Vagina (tissue), 2 donors: ENCODE measurements around the gene FBH1. TPM values are rescaled to one million over a fixed set of nuclear protein-coding genes. Genes with fewer than 3 reads are reported as not detected.

ENCODE experiments used
- DNase-seq, 2 donors: peaks; one replicate each; pipeline ENCODE4 v3.0.0-alpha.2; 2017; ENCODE audit errors: extremely low spot score in 2 of 2
- H3K27ac ChIP-seq: fragments of 200-600 bp; sonication (generic); one replicate; pipeline ENCODE4 v1.5.1; 2019
- H3K27me3 ChIP-seq: fragments of 200-600 bp; sonication (generic); one replicate; pipeline ENCODE4 v1.5.1; 2019
- H3K36me3 ChIP-seq, 2 donors: fragments of 200-600 bp; sonication (generic); one replicate each; pipeline ENCODE4 v1.5.1; 2017 to 2019
- H3K4me1 ChIP-seq: fragments of 200-600 bp; sonication (generic); one replicate; pipeline ENCODE4 v1.5.1; 2019
- H3K4me3 ChIP-seq, 2 donors: fragments of 200-600 bp; sonication (generic); 1 replicate in 1 of 2; 2 replicates in 1 of 2; pipeline ENCODE4 v1.5.1; 2016 to 2019
- H3K9me3 ChIP-seq: fragments of 200-600 bp; sonication (generic); one replicate; pipeline ENCODE4 v1.5.1; 2019
- CTCF ChIP-seq, 3 experiments: fragments of 450-650 bp in 2 of 3; fragments of 200-600 bp in 1 of 3; sonication (generic) in 1 of 3; IDR thresholded peaks; one replicate each; pipeline ENCODE4 v1.5.1; 2017 to 2019; ENCODE audit warnings: antibody characterized with exemption in 3 of 3, mild to moderate bottlenecking in 2 of 3, moderate library complexity in 2 of 3
- POLR2A ChIP-seq, 2 donors: fragments of 450-650 bp; IDR thresholded peaks; one replicate each; pipeline ENCODE4 v1.6.1; 2017; ENCODE audit warnings: antibody characterized with exemption in 2 of 2, mild to moderate bottlenecking in 2 of 2, moderate library complexity in 2 of 2
- POLR2AphosphoS5 ChIP-seq, 2 donors: sonication (generic); formaldehyde crosslinking; IDR thresholded peaks; one replicate each; pipeline ENCODE4 v1.9.0; 2017; ENCODE audit warnings: antibody characterized with exemption in 2 of 2, mild to moderate bottlenecking in 2 of 2, low read depth in 1 of 2; ENCODE audit not compliant: insufficient read depth in 1 of 2
- intact Hi-C: fragments of 100-400 bp; cut with DNase I; formaldehyde crosslinking; loops from one replicate; pipeline ENCODE4 v1.15.1; 2023
- total RNA-seq: library from RNA; depleted of rRNA; stranded (reverse); fragments of >200 nt; gene quantifications from one replicate; pipeline ENCODE4 v1.2.3, GENCODE V29; 2016

FBH1 gene
- total RNA-seq, 1 donor from 2014 or later: 108 TPM

GRCh38 chr10:5946786-5947185 lies 56.7 kb downstream of the FBH1 start:
- H3K9me3 ChIP-seq: no peaks in the 10 kb centered on the region
- H3K36me3 ChIP-seq: no peaks in the 10 kb centered on the region
- peaks cover 52% of the 10 kb centered on the region for H3K4me1 ChIP-seq
- H3K4me3 ChIP-seq: no peak overlapping the region
- H3K27ac ChIP-seq: peak overlapping the region; percentile 83
- intact Hi-C loops: no loop called here
- H3K27me3 ChIP-seq: no peaks in the 10 kb centered on the region
- no peak for DNase-seq
- no peak for TF ChIP-seq POLR2A (IDR thresholded peaks at IDR 0.05)

GRCh38 chr10:5947471-5948207 lies 57.6 kb downstream of the FBH1 start:
- no peaks in the 10 kb centered on the region for H3K36me3 ChIP-seq
- no peaks in the 10 kb centered on the region for H3K27me3 ChIP-seq
- TF ChIP-seq POLR2AphosphoS5 (IDR thresholded peaks at IDR 0.05; ENCODE audit: insufficient read depth in 1 of 2, low read depth in 1 of 2) (no peak), CTCF (IDR thresholded peaks at IDR 0.05) (no peak), POLR2A (IDR thresholded peaks at IDR 0.05) (no peak)
- no peaks in the 10 kb centered on the region for H3K9me3 ChIP-seq
- peaks cover 45% of the 10 kb centered on the region for H3K4me1 ChIP-seq
- no peak overlapping the region for H3K4me3 ChIP-seq
- no peak for DNase-seq
- peak overlapping the region; percentile 83 for H3K27ac ChIP-seq
- intact Hi-C loops: no loop called here

- Histone ChIP-seq H3K4me1 (peaks cover 43% of the 10 kb centered on the region), H3K4me3 (no peak overlapping the region), H3K9me3 (no peaks in the 10 kb centered on the region), H3K27ac (no peak overlapping the region), H3K36me3 (no peaks in the 10 kb centered on the region), H3K27me3 (no peaks in the 10 kb centered on the region)
- intact Hi-C loops: no loop called here
- TF ChIP-seq POLR2A (IDR thresholded peaks at IDR 0.05): no peak
- TF ChIP-seq POLR2AphosphoS5 (IDR thresholded peaks at IDR 0.05; ENCODE audit: insufficient read depth in 1 of 2, low read depth in 1 of 2): no peak
- TF ChIP-seq CTCF (IDR thresholded peaks at IDR 0.05): no peak
- DNase-seq: no peak
Measured at GRCh38 chr10:5948208-5948585, 58.2 kb downstream of the FBH1 start.

GRCh38 chr10:5949009-5949759 lies 59.1 kb downstream of the FBH1 start:
- DNase-seq: no peak

GRCh38 chr10:5951167-5951711 lies 61.2 kb downstream of the FBH1 start:
- peak in 1 of 2 donors; percentile 29 for TF ChIP-seq POLR2AphosphoS5 (IDR thresholded peaks at IDR 0.05; ENCODE audit: insufficient read depth in 1 of 2, low read depth in 1 of 2)
- TF ChIP-seq POLR2A (IDR thresholded peaks at IDR 0.05): no peak
- Histone ChIP-seq H3K4me3 (no peak overlapping the region), H3K27ac (peak overlapping the region; percentile 58), H3K4me1 (peaks cover 17% of the 10 kb centered on the region), H3K27me3 (no peaks in the 10 kb centered on the region), H3K36me3 (peaks cover 0 to 10% of the 10 kb centered on the region in 2 donors), H3K9me3 (no peaks in the 10 kb centered on the region)
- DNase-seq: no peak
- intact Hi-C loops: no loop called here

More at GRCh38 chr10:5949009-5949759, 59.1 kb downstream of the FBH1 start:
- Histone ChIP-seq H3K4me1 (peaks cover 33% of the 10 kb centered on the region), H3K27me3 (no peaks in the 10 kb centered on the region), H3K9me3 (no peaks in the 10 kb centered on the region), H3K36me3 (no peaks in the 10 kb centered on the region), H3K4me3 (no peak overlapping the region), H3K27ac (peak overlapping the region; percentile 58)
- intact Hi-C loops: no loop called here
- TF ChIP-seq CTCF (IDR thresholded peaks at IDR 0.05): peak in 2 of 3 experiments; percentile 23 to 25
- TF ChIP-seq POLR2A (IDR thresholded peaks at IDR 0.05): no peak
